Measurements from ENCODE around the gene UBQLN1.

DNA sequence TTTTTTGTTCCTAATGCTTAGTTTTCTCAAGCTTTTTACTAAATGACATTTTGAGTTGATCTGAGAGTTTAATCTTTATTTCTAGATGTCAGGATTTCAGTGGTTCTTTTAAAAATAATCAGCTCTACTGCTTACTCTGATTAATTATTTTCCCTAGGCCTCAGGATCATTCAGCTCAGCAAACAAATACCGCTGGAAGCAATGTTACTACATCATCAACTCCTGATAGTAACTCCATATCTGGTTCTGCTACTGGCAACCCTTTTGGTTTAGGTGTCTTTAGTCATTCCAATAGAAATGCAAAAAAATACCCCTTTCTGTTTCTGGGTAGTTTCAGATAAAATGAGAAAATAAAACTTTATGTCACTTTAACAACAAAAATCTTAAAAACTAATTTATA, 90.5 kb downstream of the UBQLN1 start:
- TF ChIP-seq, protein P1, sequence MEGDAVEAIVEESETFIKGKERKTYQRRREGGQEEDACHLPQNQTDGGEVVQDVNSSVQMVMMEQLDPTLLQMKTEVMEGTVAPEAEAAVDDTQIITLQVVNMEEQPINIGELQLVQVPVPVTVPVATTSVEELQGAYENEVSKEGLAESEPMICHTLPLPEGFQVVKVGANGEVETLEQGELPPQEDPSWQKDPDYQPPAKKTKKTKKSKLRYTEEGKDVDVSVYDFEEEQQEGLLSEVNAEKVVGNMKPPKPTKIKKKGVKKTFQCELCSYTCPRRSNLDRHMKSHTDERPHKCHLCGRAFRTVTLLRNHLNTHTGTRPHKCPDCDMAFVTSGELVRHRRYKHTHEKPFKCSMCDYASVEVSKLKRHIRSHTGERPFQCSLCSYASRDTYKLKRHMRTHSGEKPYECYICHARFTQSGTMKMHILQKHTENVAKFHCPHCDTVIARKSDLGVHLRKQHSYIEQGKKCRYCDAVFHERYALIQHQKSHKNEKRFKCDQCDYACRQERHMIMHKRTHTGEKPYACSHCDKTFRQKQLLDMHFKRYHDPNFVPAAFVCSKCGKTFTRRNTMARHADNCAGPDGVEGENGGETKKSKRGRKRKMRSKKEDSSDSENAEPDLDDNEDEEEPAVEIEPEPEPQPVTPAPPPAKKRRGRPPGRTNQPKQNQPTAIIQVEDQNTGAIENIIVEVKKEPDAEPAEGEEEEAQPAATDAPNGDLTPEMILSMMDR (IDR thresholded peaks at IDR 0.05) = no peak
- TF ChIP-seq POLR2A (IDR thresholded peaks at IDR 0.05; ENCODE audit: low read depth) = no peak
- TF ChIP-seq EP300 (IDR thresholded peaks at IDR 0.05) = no peak
